Measurements from ENCODE around the gene CIART.
"Not testable (repeated sequence)": the region's sequence is repeated elsewhere in the genome, so short reads cannot be mapped to it uniquely, and the experiment has no call there.

The CIART gene, protein sequence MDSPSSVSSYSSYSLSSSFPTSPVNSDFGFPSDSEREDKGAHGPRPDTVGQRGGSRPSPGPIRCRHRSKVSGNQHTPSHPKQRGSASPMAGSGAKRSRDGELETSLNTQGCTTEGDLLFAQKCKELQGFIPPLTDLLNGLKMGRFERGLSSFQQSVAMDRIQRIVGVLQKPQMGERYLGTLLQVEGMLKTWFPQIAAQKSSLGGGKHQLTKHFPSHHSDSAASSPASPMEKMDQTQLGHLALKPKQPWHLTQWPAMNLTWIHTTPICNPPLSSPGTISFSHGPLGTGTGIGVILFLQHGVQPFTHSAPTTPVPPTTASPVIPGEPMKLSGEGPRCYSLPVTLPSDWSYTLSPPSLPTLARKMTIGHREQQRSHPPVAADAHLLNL

DNA sequence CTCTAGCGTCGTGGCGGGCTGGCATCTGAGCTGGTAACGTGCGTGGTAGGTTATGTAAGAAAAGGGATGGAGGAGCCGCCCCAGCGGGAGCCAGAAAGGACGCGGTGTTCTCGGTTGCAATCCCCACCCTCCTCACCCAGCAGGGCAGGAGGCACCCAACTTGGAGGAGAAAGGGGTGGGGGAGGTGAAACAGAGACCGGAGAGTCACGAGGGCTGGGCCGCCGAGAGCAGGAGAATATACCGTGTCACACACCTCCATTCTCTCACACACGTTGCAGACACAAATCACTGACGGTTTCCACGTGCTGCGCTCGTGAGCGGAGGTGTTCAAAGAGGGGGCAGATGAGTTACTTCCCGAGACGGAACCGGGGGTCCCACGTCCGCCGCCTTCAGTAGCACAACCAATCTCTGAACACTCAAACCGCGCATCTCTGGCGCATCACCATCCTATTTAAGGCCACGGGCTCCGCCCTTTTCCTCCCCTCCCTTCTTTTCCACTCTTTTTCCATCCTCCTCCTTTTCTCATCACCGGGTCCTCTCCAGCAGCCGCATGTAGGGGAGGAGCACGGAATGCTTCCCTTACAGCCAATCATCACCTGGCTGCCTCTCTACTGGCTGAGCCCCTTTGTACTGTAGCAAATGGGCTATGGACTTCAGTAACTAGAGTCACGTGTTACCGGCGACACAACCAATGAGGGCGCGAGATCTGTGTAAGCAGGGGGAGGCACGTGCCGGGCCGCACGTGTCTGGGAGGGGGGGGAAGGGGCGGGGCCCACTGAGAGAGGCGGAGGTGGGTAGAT lies at the start of gene CIART:
Gene CIART (plus strand): TSS at position 797 of the 800 bp plus-strand sequence. CDS start 714 bp downstream, outside the sequence.
- DNase-seq (ENCODE audit: low read depth in 1 of 2, low spot score in 1 of 2), result peak; percentile 47 to 49

- DNase-seq (ENCODE audit: low read depth in 1 of 2, low spot score in 1 of 2), result not testable (repeated sequence)
Observed at GRCh38 chr1:150232921-150233320, 49.4 kb upstream of the CIART start.

DNA sequence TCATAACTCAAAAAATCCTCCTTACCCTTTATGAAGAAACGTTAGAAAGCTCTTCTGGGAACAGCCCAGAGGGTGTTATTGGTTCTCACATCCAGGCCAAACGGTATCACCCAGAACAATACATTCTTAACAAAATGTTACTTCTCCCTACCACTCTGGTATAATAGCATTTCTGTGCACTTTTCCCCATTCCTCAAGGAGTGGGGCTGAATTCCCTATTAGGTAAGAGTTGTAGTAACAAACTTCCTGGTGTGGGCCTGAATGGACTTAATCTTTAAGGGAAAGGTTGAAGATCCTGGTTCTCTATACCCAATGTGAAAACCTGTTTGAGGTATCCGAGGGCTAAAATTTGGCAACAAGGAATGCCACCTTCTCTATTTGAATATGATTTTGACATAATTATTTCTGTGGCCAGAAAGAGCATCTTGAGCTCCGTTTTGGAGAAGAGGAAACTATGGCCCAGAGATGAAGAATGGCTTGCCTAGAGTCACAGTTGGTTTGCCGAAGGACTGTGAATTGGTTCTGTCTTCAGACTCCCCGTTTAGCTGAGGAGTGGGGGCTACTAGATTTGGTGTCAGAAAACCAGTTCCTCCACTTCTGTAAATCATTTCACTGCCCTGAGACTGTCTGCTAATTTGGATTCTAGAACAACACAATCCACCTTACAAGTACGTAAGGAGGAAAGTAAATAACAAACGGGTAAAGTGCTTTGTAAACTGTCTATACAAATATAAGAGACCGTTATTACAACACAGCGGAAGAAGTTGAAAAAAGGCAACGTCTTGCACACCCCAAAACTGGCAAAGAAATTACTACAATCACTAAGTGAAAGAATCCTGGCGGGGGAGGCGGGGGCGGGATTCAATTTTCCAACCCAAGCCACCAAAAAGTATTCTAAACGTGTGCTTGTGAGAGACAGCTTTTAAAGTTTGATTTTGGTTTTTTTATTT lies 48.7 kb upstream of the CIART start:
- DNase-seq (ENCODE audit: low read depth in 1 of 2, low spot score in 1 of 2), result peak in 1 of 2 donors; percentile 54

DNA sequence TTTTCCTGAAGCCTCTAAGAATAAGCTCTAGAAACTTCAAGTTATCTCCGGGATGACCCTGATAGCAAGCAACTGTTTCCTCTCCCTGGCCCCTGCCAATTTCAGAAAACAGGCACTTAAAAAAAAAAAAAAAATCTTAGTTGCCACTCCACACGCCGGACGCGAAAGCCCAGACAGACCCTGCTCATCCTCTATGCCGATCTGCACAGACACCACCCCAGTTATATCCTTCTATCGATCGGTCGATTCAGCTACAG lies 48.1 kb upstream of the CIART start:
- no peak for DNase-seq (ENCODE audit: low read depth in 1 of 2, low spot score in 1 of 2)

DNA sequence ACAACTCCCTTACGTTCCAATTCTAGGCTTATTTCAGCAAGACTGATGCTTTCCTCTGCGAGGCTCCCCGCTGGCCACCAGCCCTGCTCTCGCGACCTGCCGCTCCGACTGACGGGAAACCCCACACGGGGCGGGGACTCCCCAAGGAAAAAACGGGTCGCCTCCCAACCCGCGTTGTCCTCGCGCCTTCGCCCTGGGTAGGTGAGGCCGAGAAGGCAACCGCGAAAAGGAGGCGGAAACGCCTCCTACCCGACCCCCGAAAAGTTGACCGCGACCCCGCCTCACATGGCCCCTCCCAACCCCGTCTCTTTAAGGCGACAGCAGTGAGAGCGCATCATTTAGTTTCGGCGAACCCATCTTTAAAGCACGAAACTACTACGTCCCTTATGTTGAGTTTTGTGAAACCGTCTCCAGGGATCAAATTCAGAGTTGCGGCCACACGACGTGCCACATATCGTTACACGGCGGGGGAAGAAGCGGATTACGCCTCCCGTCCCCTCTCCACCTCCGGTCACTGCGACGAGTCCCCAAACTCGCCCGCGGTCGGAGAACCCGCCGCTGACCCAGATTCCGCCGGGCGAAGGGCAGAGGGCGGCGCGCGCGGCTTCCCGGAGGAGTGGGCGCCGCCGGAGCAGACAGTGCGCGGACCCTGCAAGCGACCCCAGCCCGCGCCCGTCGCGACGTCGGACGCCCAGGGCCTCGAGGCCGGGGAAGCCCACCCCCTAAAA lies 47.6 kb upstream of the CIART start:
- DNase-seq (ENCODE audit: low read depth in 1 of 2, low spot score in 1 of 2), result peak; percentile 76 to 81

GRCh38 chr1:150235294-150235851 lies 47.0 kb upstream of the CIART start:
- DNase-seq (ENCODE audit: low read depth in 1 of 2, low spot score in 1 of 2), result peak; percentile 13 to 16

DNA sequence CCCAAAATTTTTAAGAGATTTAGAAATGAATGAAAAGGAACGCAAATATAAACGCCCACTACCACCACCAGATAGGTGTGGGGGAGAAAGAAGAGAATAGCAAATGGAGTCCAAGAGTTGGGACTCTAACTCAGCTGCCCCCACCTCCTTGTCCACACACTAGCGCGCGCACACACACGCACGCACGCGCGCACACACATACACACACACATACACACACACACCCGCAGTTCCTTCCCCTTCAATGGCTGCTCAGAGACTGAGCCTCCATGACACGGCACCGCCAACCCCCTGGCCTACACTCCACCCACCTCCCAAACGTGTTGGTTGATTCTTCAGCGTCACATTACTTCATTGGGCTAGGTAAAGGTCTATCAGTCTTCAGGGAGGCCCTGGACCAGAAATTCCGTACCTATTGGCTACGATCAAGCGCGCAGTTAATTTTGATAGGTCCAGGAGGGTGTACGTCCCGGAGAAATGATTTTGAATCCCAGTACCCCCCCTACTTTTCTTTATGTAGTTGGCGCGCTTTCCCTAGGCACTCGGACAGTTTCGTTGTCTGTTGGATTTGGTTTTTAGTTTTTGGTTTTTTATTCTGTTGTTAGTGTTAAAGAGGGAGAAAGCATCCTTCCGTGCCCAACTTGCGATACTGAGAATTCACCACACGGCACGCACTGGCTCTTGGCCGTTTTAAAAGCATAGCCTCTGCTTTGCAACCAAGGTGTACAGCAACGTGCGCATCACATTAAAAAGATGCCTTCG lies 46.3 kb upstream of the CIART start, which contains the start of gene ANP32E:
Gene ANP32E (minus strand): TSS at position 261 of the 762 bp plus-strand sequence. CDS start 326 bp downstream, outside the sequence.
- DNase-seq (ENCODE audit: low read depth in 1 of 2, low spot score in 1 of 2), result peak; percentile 78 to 90

- DNase-seq (ENCODE audit: low read depth in 1 of 2, low spot score in 1 of 2), result no peak
Observed at GRCh38 chr1:150236614-150237100, 45.7 kb upstream of the CIART start.

DNA sequence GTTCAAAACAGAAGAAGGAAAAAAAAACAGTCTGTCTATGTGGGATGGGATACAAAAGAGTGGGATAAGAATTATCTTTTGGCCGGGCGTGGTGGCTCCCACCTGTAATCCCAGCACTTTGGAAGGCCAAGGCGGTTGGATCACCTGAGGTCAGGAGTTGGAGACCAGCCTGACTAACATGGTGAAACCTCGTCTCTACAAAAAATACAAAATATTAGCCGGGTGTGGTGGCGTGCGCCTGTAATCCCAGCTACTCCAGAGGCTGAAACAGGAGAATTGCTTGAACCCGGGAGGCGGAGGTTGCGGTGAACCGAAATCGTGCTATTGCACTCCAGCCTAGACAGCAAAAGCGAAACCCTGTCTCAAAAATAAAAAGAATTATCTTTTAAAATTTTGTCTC lies 45.2 kb upstream of the CIART start:
- not testable (repeated sequence) for DNase-seq (ENCODE audit: low read depth in 1 of 2, low spot score in 1 of 2)

DNA sequence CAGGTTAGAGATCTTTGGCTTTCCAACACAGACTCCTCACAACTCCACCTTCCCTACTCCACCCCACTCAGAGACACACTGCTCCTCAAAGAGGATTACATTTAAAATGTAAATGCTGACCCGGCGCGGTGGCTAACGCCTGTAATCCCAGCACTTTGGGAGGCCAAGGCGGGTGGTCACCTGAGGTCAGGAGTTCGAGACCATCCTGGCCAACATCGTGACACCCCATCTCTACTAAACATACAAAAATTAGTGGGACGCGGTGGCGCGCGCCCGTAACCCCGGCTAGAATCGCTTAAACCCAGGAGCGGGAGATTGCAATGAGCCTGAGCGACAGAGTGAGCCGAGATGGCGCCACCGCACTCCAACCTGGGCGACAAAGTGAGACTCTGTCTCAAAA lies 44.6 kb upstream of the CIART start:
- DNase-seq (ENCODE audit: low read depth in 1 of 2, low spot score in 1 of 2), result no peak

DNA sequence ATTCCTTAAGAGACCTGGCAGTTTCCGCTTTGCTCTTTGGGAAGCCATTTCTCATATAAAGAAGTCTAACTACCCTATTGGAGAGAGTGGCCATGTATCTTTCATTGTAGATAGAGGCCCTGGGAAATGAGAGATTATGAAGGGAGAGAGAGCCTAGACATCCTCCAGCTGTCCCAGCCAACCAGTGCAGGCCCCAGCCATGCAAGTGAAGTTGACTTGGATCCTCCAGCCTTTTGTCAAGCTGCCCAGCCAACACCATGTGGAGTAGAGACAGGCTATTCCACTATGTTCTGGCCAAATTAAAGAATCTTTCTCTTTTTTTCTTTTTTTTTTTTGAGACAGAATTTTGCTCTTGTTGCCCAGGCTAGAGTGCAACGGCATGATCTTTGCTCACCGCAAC lies 39.4 kb upstream of the CIART start:
- DNase-seq (ENCODE audit: low read depth in 1 of 2, low spot score in 1 of 2), result no peak

DNA sequence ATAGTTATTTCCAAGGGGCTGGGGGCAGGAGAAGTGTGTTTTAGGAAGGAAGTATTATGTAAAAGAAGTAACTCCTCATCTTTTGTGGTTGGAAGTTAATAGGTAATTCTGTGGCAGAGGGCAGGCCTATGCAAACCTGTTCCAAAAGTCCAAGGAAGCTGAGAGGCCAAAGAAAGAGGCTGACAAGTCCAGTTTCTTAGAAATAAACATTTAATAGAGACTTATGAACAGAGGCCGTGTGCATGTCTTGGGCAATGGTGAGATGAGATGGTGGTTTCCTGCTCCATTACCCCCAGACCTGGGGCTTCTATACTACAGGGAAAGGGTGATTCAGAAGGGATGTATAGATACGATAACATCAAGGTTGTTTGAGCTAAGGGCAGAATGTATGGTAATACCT lies 32.4 kb upstream of the CIART start:
- no peak for DNase-seq (ENCODE audit: low read depth in 1 of 2, low spot score in 1 of 2)

- DNase-seq (ENCODE audit: low read depth in 1 of 2, low spot score in 1 of 2), result no peak
Observed at GRCh38 chr1:150256198-150256553, 26.2 kb upstream of the CIART start.

- no peak for DNase-seq (ENCODE audit: low read depth in 1 of 2, low spot score in 1 of 2)
Observed at GRCh38 chr1:150256554-150257341, 25.6 kb upstream of the CIART start.

DNA sequence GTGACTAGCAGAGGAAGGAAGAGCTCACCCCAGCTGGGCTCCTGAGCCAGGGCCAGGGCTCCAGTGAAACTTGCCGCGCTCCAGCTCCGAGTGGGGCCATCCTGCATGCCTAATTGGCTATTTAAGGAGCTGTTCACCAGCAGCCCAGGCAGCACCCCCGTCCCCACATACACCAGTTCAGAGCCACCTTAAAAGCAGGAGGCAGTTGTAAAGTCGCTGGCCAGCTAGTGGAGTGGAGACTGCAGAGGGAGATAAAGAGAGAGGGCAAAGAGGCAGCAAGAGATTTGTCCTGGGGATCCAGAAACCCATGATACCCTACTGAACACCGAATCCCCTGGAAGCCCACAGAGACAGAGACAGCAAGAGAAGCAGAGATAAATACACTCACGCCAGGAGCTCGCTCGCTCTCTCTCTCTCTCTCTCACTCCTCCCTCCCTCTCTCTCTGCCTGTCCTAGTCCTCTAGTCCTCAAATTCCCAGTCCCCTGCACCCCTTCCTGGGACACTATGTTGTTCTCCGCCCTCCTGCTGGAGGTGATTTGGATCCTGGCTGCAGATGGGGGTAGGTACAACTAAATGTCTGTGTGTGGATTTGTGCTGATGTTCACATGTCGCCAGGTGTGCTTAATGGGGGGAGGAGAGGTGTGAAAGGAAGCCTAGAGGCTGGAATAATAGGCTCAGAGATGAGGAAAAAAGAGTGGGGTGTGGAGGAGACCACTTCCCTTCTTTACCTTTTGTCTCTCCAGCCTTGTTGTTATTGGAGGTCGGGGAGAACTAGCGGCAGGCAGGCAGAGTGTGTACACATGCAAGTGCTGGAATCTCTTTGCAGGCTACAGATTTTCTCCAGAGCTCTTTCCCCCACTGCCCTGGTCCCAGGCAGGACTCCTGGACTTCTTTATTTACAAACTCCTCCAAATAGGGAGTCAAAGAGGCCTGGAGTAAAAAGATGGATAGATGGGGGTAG lies 24.4 kb upstream of the CIART start, which contains the start of gene CA14:
Gene CA14 (plus strand): TSS at position 151 of the 962 bp plus-strand sequence. CDS start 355 bp downstream, at position 506.
- DNase-seq (ENCODE audit: low read depth in 1 of 2, low spot score in 1 of 2), result no peak

DNA sequence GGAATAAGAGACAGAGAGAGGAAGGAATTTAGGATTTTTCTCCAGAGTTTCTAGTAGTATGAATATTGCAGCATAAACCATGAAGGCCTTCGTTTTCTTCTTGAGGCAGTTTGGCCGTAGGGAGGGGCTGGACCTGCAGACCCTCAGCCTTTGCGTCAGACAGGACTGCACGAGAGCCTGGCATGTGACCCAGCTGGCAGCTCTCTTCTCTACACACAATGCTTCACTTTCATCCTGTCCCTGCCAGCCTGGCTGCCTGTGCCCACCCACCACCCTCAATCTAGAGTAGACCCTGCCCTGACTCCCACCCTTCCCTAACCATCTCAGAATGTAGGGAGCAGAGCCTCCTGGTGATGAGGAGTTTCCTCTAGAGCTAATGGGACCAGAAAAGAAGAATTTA lies 23.1 kb upstream of the CIART start:
- no peak for DNase-seq (ENCODE audit: low read depth in 1 of 2, low spot score in 1 of 2)
